GM20000 (cell line): ENCODE results near the gene DPP10.

Experiments used
- DNase-seq: peaks from one replicate; pipeline ENCODE4 v3.0.0; 2012; ENCODE audit warnings: low spot score
- TF ChIP-seq, protein P1 (sequence below): IDR thresholded peaks from 2 replicates; pipeline ENCODE4 v1.5.1; 2012; ENCODE audit warnings: mild to moderate bottlenecking, control low read depth; ENCODE audit errors: extremely low read depth, missing control alignments

The DPP10 gene

DNA sequence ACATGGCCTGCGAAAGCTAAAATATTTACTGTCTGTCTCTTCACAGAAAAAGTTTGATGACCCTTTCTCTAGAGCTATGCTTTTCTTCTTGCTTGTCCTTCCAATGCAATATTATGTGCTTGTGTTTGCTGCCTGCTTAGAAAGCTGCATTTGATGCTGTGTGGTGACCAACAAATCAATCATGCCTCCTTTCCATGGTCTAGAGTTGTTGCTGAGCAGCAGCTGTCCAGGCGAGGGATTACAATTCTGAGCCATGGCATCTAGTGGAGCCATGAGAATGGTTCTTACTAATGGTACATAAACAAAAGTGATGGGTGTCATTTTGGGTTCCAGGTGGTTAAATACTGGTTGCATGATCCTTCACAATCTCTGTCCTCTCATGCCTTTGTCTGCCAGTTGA lies 1142.1 kb downstream of the DPP10 start:
- TF ChIP-seq, protein P1, sequence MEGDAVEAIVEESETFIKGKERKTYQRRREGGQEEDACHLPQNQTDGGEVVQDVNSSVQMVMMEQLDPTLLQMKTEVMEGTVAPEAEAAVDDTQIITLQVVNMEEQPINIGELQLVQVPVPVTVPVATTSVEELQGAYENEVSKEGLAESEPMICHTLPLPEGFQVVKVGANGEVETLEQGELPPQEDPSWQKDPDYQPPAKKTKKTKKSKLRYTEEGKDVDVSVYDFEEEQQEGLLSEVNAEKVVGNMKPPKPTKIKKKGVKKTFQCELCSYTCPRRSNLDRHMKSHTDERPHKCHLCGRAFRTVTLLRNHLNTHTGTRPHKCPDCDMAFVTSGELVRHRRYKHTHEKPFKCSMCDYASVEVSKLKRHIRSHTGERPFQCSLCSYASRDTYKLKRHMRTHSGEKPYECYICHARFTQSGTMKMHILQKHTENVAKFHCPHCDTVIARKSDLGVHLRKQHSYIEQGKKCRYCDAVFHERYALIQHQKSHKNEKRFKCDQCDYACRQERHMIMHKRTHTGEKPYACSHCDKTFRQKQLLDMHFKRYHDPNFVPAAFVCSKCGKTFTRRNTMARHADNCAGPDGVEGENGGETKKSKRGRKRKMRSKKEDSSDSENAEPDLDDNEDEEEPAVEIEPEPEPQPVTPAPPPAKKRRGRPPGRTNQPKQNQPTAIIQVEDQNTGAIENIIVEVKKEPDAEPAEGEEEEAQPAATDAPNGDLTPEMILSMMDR: no peak
- DNase-seq: no peak

DNA sequence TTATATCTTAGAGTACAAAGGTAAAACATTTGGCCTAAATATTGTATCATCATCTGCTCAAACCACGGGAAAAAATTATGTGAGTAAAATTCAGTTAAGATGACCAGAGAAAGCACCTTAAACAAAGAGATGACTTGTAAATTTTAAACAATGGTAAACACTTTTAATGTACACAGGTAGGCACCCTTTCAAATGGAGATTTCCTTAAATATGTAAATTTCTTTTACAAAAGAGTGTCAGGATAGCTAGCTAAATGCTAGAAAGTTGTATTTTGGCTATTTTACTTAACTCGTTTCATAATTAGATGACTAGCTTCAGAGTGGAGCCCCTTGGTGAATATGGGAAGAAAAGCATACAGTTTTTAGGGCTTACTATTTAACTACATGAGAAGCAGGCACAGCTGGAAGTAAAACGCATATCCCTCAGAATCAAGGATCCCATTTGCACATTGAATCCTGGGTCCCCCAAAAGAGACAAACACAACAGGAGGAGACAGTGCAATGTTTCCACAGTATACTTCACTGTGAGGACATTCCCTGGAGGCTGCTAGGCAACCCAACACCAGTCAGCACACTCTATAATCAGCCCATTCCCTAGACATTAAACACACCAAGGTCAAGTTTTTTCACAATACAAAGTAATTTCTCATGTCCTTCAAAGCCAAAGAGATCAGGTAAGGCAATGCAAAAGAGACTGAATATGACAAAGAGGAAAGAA lies 1154.4 kb downstream of the DPP10 start:
- TF ChIP-seq, protein P1: no peak
- no peak for DNase-seq

DNA sequence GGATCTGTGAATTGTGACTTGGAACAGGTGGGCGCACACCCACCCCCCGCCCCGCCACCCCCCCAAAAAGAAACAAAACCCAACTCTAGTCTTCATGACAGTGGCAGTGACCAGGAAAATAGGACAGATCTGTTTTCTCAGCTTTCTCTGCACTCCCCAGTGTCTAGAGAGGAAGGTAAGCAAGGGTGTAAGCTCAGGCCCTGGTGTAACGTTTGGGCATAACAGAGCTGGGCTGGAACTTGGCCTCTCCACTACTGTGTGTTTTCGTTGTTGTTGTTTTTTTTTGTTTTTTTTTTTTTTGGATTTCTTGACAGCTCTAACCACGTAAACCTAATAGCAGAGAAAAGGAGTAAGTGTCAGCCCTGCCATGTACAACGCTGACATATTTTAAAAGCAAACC lies 1160.8 kb downstream of the DPP10 start:
- TF ChIP-seq, protein P1: no peak
- no peak for DNase-seq

DNA sequence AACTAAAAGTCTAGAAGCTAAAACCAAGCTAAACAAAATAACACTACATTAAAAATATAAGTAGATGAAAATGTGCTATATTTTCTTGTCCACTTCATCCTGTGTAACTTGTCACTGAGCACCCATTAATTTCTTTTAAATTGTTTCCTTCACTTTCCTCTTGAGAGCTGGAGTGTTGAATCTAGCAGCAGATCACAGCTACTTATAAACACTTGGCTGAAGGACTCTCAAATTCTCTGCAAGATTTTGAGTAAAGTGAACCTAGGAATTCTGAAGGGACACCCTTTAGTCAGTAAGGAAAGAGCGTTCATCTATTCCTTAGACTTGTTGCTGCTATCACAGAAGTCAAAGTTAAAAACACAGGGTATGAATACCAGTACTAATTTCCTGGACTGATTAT lies 1163.9 kb downstream of the DPP10 start:
- DNase-seq: no peak
- TF ChIP-seq, protein P1: no peak

DNA sequence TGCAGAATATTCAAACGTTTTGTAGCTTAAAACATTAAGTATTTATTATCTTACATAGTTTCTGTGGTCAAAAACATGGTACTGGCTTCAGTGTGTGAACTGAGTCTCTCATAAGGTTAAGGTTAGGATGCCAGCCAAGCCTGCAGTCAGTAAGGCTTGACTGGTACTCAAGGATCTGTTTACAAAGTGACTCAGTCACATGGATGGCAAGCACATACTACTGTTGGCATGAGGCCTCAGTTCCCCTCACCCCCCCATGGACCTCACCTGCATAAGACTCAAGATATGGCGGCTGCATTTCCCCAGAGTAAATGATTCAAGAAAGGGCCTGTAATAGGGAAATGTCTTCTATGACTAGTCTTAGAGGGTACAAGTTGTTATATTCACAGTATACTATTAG lies 1167.5 kb downstream of the DPP10 start:
- TF ChIP-seq, protein P1: no peak
- no peak for DNase-seq

DNA sequence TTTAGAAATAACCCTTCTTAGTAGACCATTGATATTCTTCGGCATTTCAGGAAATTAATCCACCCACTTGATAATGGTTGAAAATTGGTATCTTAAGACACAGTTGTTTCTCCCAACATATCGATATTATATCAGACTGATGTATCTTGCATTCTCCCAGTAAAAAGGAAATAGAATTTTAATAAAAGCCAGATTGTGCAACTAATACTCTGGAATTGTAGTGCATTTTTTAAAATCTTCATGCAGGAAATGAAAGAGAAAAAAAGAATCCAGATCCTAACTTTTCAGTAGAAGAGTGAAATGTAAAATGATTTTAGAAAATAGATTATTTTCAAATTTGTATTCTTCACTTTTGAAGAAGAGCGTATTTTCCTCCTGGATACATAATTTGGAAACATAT lies 1168.4 kb downstream of the DPP10 start:
- TF ChIP-seq, protein P1: no peak
- no peak for DNase-seq

DNA sequence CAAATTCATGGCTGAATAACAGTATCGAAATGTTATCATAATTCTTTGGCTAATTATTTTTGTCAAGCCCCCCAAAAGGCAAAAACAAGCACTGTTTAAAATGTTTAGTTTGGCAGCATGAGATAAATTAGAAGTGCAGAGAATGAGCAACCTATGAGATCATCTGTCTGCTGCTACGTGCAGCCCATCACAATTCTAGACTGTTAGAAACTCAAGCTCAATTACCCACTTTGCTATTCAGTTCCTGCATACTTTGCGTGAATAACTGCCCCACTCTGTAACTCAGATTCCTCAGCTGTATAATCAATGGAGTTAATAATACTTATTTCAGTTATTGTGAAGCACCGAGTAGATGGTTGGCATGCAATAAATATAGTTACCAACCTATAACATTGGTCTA lies 1181.9 kb downstream of the DPP10 start:
- TF ChIP-seq, protein P1: no peak

More for the DNA sequence above, 1181.9 kb downstream of the DPP10 start:
- no peak for DNase-seq
